Neural crest cell (in vitro differentiated cells): ENCODE measurements around the gene CCL13. TPM values are rescaled to one million over a fixed set of nuclear protein-coding genes. Genes with fewer than 3 reads are reported as not detected.

Experiments used
- DNase-seq: peaks from one replicate; pipeline ENCODE4 v3.0.0; 2021; ENCODE audit warnings: low read depth, mixed read lengths, low spot score
- H3K27ac Mint-ChIP-seq: one replicate; pipeline ENCODE4 v1.8.0; 2021; ENCODE audit warnings: mild to moderate bottlenecking, mixed read lengths; ENCODE audit not compliant: unreplicated experiment
- H3K27me3 Mint-ChIP-seq: 2 replicates; pipeline ENCODE4 v1.8.0; 2021; ENCODE audit warnings: low read depth, mild to moderate bottlenecking, mixed read lengths
- H3K36me3 Mint-ChIP-seq: 2 replicates; pipeline ENCODE4 v1.8.0; 2021; ENCODE audit warnings: low read depth, mild to moderate bottlenecking, mixed read lengths
- H3K4me1 Mint-ChIP-seq: 2 replicates; pipeline ENCODE4 v1.8.0; 2021; ENCODE audit warnings: mixed read lengths
- H3K4me3 Mint-ChIP-seq: one replicate; pipeline ENCODE4 v1.8.0; 2021; ENCODE audit warnings: mild to moderate bottlenecking, mixed read lengths
- H3K9me3 Mint-ChIP-seq: 2 replicates; pipeline ENCODE4 v1.8.0; 2021; ENCODE audit warnings: mixed read lengths
- total RNA-seq: library from RNA; stranded (reverse); gene quantifications from 2 replicates; pipeline ENCODE4 v1.2.1, GENCODE V29; 2021
- TF ChIP-seq, protein P1 (sequence below): fragments of 200-600 bp; sonication (generic); conservative IDR thresholded peaks from 2 replicates; pipeline ENCODE4 v1.5.0; 2021; ENCODE audit warnings: antibody characterized with exemption, mild to moderate bottlenecking

CCL13 gene
- total RNA-seq, 1 donor from 2014 or later, result not detected

DNA sequence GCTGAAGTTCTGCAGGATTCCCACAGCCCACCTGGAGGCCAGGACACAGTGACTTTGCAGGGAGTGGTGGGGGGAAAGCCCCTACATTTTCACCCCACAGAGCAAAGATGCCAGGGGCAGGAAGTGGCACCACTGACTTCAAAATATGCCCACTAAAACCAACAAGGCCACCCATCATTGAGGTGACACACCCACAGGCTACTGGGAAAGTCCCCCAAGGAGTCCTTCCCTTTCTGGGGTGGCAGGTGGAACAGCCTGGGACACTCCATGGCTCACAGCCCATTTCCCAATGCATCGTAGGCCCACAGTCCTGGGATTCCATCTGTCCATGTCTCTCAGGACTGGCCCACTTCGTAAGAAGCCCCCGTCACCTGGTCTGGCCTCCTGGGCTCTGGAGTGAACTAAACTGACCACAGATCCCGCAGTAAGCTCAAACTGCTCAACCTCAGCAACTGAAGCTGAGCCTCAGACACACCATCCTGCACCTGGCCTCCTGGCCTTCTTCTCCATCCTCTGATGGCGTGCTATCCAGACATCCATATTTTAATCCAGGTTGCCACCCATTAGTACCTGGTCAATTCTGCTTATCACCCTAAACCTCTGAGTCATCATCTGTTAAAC, 14.2 kb downstream of the CCL13 start:
- H3K9me3 Mint-ChIP-seq, result no peaks in the 10 kb centered on the region
- TF ChIP-seq, protein P1, sequence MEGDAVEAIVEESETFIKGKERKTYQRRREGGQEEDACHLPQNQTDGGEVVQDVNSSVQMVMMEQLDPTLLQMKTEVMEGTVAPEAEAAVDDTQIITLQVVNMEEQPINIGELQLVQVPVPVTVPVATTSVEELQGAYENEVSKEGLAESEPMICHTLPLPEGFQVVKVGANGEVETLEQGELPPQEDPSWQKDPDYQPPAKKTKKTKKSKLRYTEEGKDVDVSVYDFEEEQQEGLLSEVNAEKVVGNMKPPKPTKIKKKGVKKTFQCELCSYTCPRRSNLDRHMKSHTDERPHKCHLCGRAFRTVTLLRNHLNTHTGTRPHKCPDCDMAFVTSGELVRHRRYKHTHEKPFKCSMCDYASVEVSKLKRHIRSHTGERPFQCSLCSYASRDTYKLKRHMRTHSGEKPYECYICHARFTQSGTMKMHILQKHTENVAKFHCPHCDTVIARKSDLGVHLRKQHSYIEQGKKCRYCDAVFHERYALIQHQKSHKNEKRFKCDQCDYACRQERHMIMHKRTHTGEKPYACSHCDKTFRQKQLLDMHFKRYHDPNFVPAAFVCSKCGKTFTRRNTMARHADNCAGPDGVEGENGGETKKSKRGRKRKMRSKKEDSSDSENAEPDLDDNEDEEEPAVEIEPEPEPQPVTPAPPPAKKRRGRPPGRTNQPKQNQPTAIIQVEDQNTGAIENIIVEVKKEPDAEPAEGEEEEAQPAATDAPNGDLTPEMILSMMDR, result no peak
- H3K27me3 Mint-ChIP-seq, result peaks cover 17% of the 10 kb centered on the region
- no peak overlapping the region for H3K27ac Mint-ChIP-seq
- H3K4me1 Mint-ChIP-seq, result no peaks in the 10 kb centered on the region
- no peaks in the 10 kb centered on the region for H3K36me3 Mint-ChIP-seq
- H3K4me3 Mint-ChIP-seq, result no peak overlapping the region
- DNase-seq, result no peak

DNA sequence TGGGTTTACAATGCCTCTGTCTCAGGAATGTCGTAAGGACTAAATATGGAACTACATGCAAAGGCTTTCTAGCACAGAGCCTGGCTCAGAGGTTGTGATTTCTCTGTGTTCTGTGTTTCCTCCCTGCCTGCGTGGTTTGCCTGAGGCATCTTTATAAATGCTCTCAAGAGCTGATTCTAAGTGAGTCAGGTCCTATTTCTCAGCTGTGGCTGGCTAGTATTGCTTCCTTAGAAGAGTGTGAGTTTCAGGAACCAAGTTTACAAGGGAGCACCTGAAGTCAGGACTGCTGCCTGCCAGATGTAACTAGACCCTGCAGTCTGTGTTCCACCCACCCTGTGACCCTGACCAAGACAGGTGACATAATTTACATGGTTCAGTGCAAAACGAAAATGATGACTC, 14.7 kb downstream of the CCL13 start:
- H3K4me1 Mint-ChIP-seq, result no peaks in the 10 kb centered on the region
- H3K27me3 Mint-ChIP-seq, result peaks cover 13% of the 10 kb centered on the region
- no peak for DNase-seq

DNA sequence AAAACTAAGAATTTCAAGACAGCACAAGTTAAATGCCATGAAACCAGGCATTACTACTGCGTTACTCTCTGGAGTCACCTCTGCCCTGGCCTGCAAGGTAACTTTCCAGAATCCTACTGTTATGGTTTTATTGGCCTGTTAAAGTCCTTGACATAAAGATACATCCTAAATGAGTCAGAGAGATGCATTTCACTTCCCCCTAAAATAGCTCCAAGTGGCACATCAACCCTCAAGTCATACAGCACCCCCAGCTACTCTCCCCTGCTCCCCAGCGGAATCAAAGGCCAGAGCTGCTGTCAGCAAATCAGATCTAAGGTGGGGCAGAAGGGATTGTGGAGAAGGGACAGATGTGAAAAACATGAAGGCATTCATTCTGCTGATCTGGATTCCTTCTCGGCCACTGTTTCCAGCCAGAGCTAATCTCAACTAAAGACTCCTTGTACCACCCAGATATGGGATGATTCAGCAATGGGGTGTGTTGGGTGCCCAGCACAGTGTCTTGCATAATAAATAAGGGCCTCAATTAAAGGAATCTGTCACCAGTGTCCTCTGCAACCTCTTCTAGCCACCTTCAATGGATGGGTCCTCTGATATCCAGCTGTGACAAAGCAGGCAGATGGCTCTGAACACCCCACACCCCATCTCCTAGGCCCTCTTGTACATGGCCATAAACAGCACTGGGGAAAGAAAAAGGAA, 15.3 kb downstream of the CCL13 start:
- Mint-ChIP-seq H3K27ac (no peak overlapping the region), H3K36me3 (no peaks in the 10 kb centered on the region), H3K4me3 (no peak overlapping the region), H3K4me1 (no peaks in the 10 kb centered on the region), H3K9me3 (no peaks in the 10 kb centered on the region), H3K27me3 (peaks cover 9% of the 10 kb centered on the region)
- DNase-seq, result no peak
- TF ChIP-seq, protein P1, result no peak

More for the DNA sequence above, 14.7 kb downstream of the CCL13 start:
- no peak overlapping the region for H3K27ac Mint-ChIP-seq
- no peaks in the 10 kb centered on the region for H3K9me3 Mint-ChIP-seq
- H3K4me3 Mint-ChIP-seq, result no peak overlapping the region
- TF ChIP-seq, protein P1, result no peak
- no peaks in the 10 kb centered on the region for H3K36me3 Mint-ChIP-seq

DNA sequence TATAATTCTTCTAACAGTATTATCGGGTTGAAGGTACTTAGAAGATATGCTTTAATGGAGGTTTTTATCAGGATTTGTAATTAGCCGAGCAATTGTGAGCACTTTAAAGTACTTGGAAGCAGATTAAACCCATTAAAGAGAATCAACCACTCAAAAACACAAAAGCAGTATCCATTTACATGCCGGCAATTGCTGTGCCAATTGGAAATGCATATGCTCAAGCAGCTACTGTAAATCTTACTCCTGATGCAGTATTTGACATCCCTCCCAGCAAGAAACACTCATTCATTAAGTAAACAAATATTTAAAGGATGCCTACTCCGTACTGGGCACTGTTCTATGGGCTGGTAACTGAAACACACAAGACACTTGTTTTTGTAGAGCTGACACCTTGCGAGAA, 18.2 kb downstream of the CCL13 start:
- Mint-ChIP-seq H3K27ac (no peak overlapping the region), H3K36me3 (no peaks in the 10 kb centered on the region), H3K9me3 (no peaks in the 10 kb centered on the region), H3K4me3 (no peak overlapping the region), H3K4me1 (no peaks in the 10 kb centered on the region), H3K27me3 (peaks cover 4% of the 10 kb centered on the region)
- TF ChIP-seq, protein P1, result no peak
- DNase-seq, result no peak

DNA sequence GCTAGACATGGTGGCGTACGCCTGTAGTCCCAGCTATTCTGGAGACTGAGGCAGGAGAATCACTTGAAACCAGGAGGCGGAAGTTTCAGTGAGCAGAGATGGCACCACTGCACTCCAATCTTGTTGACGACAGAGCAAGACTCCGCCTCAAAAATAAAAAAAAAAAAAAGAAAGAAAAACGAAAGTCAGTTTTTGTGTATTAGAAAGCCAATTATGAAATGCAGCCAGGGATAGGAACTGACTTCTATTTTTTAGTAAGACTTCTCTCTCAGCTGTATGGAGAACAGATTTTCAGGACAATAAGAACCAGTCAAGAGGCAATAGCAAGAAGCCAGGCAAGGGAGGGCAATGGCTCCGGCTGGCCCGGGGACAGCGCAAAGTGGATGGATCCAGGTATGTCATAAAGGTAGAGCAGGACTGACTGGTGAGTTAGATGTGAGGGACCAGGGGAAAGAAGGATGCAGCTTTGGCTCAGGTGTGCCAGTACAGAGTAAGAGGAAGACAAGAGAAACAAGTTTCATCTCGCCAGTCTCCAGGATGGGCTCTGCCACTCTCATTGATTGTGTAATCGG, 19.2 kb downstream of the CCL13 start:
- DNase-seq, result no peak
- Mint-ChIP-seq H3K27me3 (peaks cover 3% of the 10 kb centered on the region), H3K36me3 (no peaks in the 10 kb centered on the region), H3K4me3 (no peak overlapping the region), H3K9me3 (no peaks in the 10 kb centered on the region), H3K4me1 (no peaks in the 10 kb centered on the region), H3K27ac (no peak overlapping the region)
- TF ChIP-seq, protein P1, result no peak
